NCI-H2171 (cell line): Measurements from ENCODE around the gene CFHR1.
"Not testable (repeated sequence)": the region's sequence is repeated elsewhere in the genome, so short reads cannot be mapped to it uniquely, and the experiment has no call there.

Source experiments
- DNase-seq: peaks from one replicate; lab custom pipeline; 2025; lab: John Stamatoyannopoulos, UW

CFHR1 gene

GRCh38 chr1:196819531-196819930, at the start of gene CFHR1:
Gene CFHR1, plus strand, starts transcription at chr1:196819731. Its CDS starts 114 bp downstream, at chr1:196819845.
- not testable (repeated sequence) for DNase-seq

GRCh38 chr1:196769823-196770222, 49.7 kb upstream of the CFHR1 start:
- DNase-seq: not testable (repeated sequence)

GRCh38 chr1:196773713-196774112, 45.8 kb upstream of the CFHR1 start:
- no peak for DNase-seq

GRCh38 chr1:196774175-196774574, 45.4 kb upstream of the CFHR1 start:
- DNase-seq: no peak

GRCh38 chr1:196774603-196775002, 44.9 kb upstream of the CFHR1 start, which contains the start of gene CFHR3:
Gene CFHR3, plus strand, starts transcription at chr1:196774840. Its CDS starts 47 bp downstream, at chr1:196774887.
- no peak for DNase-seq

- no peak for DNase-seq
These were observed 41.9 kb upstream of the CFHR1 start for GRCh38 chr1:196777603-196778002.

- DNase-seq: no peak
These were observed 40.4 kb upstream of the CFHR1 start for GRCh38 chr1:196779093-196779492.

- not testable (repeated sequence) for DNase-seq
These were observed 28.3 kb upstream of the CFHR1 start for GRCh38 chr1:196791252-196791651.

- not testable (repeated sequence) for DNase-seq
These were observed 25.4 kb upstream of the CFHR1 start for GRCh38 chr1:196794103-196794502.

GRCh38 chr1:196797891-196798290, 21.6 kb upstream of the CFHR1 start:
- DNase-seq: no peak

GRCh38 chr1:196801920-196802319, 17.6 kb upstream of the CFHR1 start:
- DNase-seq: not testable (repeated sequence)

GRCh38 chr1:196808529-196809235, 10.8 kb upstream of the CFHR1 start:
- no peak for DNase-seq

- not testable (repeated sequence) for DNase-seq
These were observed 2.1 kb upstream of the CFHR1 start for GRCh38 chr1:196817442-196817841.

GRCh38 chr1:196827860-196828259, 8.3 kb downstream of the CFHR1 start:
- DNase-seq: not testable (repeated sequence)

- not testable (repeated sequence) for DNase-seq
These were observed 30.3 kb downstream of the CFHR1 start for GRCh38 chr1:196849613-196850492.

- no peak for DNase-seq
These were observed 36.5 kb downstream of the CFHR1 start for GRCh38 chr1:196856053-196856452.

- DNase-seq: no peak
These were observed 37.7 kb downstream of the CFHR1 start for GRCh38 chr1:196857188-196857587.

GRCh38 chr1:196858811-196859210, 39.3 kb downstream of the CFHR1 start:
- no peak for DNase-seq

- no peak for DNase-seq
These were observed 40.9 kb downstream of the CFHR1 start for GRCh38 chr1:196860323-196860884.

GRCh38 chr1:196861429-196861828, 41.9 kb downstream of the CFHR1 start:
- no peak for DNase-seq

GRCh38 chr1:196866974-196867373, 47.4 kb downstream of the CFHR1 start:
- no peak for DNase-seq

GRCh38 chr1:196873385-196873784, 53.9 kb downstream of the CFHR1 start:
- DNase-seq: no peak

GRCh38 chr1:196875935-196876334, 56.4 kb downstream of the CFHR1 start:
- no peak for DNase-seq
